Measurements from ENCODE around the gene RSAD2. TPM values are rescaled to one million over a fixed set of nuclear protein-coding genes. Genes with fewer than 3 reads are reported as not detected.

Gene RSAD2
- total and polyA plus RNA-seq, 2 experiments from 2014 or later, result 1.1 to 1.3 TPM

DNA sequence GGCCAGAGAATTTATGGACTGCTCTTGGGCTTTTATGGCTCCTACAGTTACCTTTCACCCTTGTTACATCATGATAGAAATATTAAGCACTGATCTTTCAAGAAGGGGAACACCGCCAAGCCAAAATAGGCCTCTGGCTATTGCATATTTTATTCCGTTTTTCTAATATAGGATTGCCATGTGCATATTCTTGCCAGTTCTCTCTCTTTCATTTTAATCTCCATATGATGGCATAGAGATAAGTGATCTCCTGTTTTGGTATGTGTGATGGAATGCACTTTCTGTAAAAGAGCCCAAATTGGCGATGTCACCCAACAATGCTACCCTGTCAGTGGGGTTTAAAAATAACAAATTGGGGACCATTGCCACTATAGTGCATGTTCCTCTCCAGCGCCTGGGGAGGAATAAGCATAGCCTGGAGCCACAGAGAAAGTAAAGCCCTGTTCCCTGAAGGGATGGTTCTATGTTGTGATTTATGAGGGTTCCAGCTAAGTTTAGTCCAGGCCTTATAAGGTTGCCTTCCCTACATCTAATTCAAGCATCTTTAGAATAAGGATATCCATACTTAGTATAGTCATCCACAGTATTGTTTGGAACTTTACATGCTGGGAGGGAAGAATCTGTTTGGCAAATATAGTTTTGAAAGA lies 38.8 kb upstream of the RSAD2 start:
- Histone ChIP-seq H2AFZ (no peak overlapping the region), H3K36me3 (replicated peaks; ENCODE audit: insufficient read depth, low read depth) (no peaks in the 10 kb centered on the region), H3K9me2 (replicated peaks; ENCODE audit: insufficient read depth) (no peaks in the 10 kb centered on the region), H4K20me1 (ENCODE audit: insufficient read depth, poor library complexity, severe bottlenecking) (no peaks in the 10 kb centered on the region), H3K27ac (no peak overlapping the region), H3K9me3 (ENCODE audit: low read depth) (no peaks in the 10 kb centered on the region), H3K27me3 (no peaks in the 10 kb centered on the region), H3K79me2 (no peaks in the 10 kb centered on the region), H3K4me3 (no peak overlapping the region), H3K4me2 (no peak overlapping the region), H3K4me1 (ENCODE audit: insufficient read depth) (no peaks in the 10 kb centered on the region)
- no peak for TF ChIP-seq EZH2phosphoT487 (IDR thresholded peaks at IDR 0.05; ENCODE audit: low read depth, severe bottlenecking, unreplicated experiment)
- no peak for TF ChIP-seq EZH2 (IDR thresholded peaks at IDR 0.05; ENCODE audit: borderline replicate concordance)
- TF ChIP-seq, protein P1, sequence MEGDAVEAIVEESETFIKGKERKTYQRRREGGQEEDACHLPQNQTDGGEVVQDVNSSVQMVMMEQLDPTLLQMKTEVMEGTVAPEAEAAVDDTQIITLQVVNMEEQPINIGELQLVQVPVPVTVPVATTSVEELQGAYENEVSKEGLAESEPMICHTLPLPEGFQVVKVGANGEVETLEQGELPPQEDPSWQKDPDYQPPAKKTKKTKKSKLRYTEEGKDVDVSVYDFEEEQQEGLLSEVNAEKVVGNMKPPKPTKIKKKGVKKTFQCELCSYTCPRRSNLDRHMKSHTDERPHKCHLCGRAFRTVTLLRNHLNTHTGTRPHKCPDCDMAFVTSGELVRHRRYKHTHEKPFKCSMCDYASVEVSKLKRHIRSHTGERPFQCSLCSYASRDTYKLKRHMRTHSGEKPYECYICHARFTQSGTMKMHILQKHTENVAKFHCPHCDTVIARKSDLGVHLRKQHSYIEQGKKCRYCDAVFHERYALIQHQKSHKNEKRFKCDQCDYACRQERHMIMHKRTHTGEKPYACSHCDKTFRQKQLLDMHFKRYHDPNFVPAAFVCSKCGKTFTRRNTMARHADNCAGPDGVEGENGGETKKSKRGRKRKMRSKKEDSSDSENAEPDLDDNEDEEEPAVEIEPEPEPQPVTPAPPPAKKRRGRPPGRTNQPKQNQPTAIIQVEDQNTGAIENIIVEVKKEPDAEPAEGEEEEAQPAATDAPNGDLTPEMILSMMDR (IDR thresholded peaks at IDR 0.05; ENCODE audit: poor library complexity), result no peak
- no peak for DNase-seq (ENCODE audit: low spot score)
- WGBS (ENCODE audit: low lambda C conversion rate, missing lambda C conversion rate), result 86% methylated on average over 4 of the region's 4 CpGs

GRCh38 chr2:6841537-6842287 lies 35.9 kb upstream of the RSAD2 start:
- TF ChIP-seq, protein P1 (IDR thresholded peaks at IDR 0.05; ENCODE audit: poor library complexity), result no peak
- no peak for TF ChIP-seq EZH2phosphoT487 (IDR thresholded peaks at IDR 0.05; ENCODE audit: low read depth, severe bottlenecking, unreplicated experiment)
- TF ChIP-seq EZH2 (IDR thresholded peaks at IDR 0.05; ENCODE audit: borderline replicate concordance), result no peak
- Histone ChIP-seq H3K9me2 (replicated peaks; ENCODE audit: insufficient read depth) (no peaks in the 10 kb centered on the region), H3K4me1 (ENCODE audit: insufficient read depth) (no peaks in the 10 kb centered on the region), H3K4me2 (no peak overlapping the region), H3K36me3 (replicated peaks; ENCODE audit: insufficient read depth, low read depth) (no peaks in the 10 kb centered on the region), H3K9me3 (ENCODE audit: low read depth) (peaks cover 25% of the 10 kb centered on the region), H4K20me1 (ENCODE audit: insufficient read depth, poor library complexity, severe bottlenecking) (no peaks in the 10 kb centered on the region), H3K4me3 (no peak overlapping the region), H3K27me3 (no peaks in the 10 kb centered on the region), H2AFZ (no peak overlapping the region), H3K79me2 (no peaks in the 10 kb centered on the region), H3K27ac (no peak overlapping the region)
- 83% methylated on average over 2 of the region's 2 CpGs for WGBS (ENCODE audit: low lambda C conversion rate, missing lambda C conversion rate)
- DNase-seq (ENCODE audit: low spot score), result no peak

DNA sequence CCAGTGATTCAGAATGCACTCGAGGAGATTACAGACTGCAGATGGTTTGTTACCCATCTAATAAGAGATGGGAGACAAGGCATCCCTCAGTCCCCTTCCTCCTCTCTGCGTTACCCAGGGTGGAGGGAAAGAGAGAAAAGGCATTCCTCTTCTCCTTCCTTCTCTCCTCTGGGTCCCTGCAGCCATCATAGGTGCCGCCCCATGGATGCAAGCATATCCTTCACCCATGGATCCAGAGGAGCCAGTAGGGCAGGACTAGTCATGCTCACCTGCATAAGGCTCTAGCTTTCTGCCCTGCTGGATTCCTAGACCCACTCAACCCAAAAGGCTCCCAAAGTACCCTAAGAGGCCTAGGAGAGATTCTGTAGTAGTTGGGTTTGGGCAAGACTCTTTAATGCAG lies 32.3 kb upstream of the RSAD2 start:
- TF ChIP-seq EZH2 (IDR thresholded peaks at IDR 0.05; ENCODE audit: borderline replicate concordance), result no peak
- no peak for TF ChIP-seq EZH2phosphoT487 (IDR thresholded peaks at IDR 0.05; ENCODE audit: low read depth, severe bottlenecking, unreplicated experiment)
- TF ChIP-seq, protein P1 (IDR thresholded peaks at IDR 0.05; ENCODE audit: poor library complexity), result no peak
- Histone ChIP-seq H3K36me3 (replicated peaks; ENCODE audit: insufficient read depth, low read depth) (no peaks in the 10 kb centered on the region), H3K9me3 (ENCODE audit: low read depth) (peaks cover 25% of the 10 kb centered on the region), H2AFZ (no peak overlapping the region), H3K4me2 (no peak overlapping the region), H4K20me1 (ENCODE audit: insufficient read depth, poor library complexity, severe bottlenecking) (no peaks in the 10 kb centered on the region), H3K4me3 (no peak overlapping the region), H3K27ac (no peak overlapping the region), H3K79me2 (no peaks in the 10 kb centered on the region), H3K9me2 (replicated peaks; ENCODE audit: insufficient read depth) (no peaks in the 10 kb centered on the region), H3K27me3 (no peaks in the 10 kb centered on the region), H3K4me1 (ENCODE audit: insufficient read depth) (no peaks in the 10 kb centered on the region)
- 75% methylated on average over 3 of the region's 3 CpGs for WGBS (ENCODE audit: low lambda C conversion rate, missing lambda C conversion rate)
- no peak for DNase-seq (ENCODE audit: low spot score)

All from hepatocyte (in vitro differentiated cells).